Cerebellar cortex (tissue), 1 donor: Measurements from ENCODE around the gene ZFP92.

Experiments
- DNase-seq: peaks from one replicate; pipeline ENCODE4 v3.0.0-alpha.2; 2015; ENCODE audit warnings: low spot score

Gene ZFP92

DNA sequence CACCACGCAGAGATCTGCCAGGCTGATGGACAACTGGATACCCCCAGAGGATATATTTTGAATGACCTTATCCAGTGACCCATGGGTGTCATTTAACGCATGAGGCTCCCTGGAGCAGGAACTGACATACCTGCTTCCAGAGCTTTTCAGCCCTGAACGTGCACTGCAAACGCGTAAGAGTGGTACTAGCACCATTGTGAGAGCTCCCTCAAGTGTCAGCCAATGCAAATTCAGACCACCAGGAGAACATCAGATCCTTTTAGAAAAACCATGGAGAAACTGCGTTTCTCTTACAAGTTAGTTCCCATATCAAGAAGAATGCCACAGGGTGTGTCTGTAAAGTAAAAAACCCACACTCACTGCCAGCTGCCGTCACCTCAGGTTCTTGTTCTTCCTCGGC is 27.3 kb downstream of the ZFP92 start:
- DNase-seq = peak; percentile 43

DNA sequence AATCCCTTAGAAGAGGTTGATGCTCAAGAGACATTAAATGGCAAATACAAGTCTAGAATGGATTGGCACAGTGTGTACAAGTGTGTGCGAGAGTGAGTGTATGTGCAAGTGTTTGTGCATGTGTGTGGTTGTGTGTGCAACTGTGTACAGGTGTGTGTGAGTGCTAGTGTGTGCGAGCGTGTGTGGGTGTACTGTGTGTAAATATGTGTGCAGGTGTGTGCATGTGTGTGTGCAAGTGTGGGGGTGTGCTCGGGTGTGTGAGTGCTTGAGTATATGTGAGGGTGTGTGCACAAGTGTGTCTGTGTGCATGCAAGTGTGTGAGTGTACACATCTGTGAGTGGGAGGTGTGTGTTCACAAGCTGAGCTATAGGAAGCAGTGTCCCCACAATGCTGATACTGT is 28.7 kb downstream of the ZFP92 start:
- DNase-seq = no peak

DNA sequence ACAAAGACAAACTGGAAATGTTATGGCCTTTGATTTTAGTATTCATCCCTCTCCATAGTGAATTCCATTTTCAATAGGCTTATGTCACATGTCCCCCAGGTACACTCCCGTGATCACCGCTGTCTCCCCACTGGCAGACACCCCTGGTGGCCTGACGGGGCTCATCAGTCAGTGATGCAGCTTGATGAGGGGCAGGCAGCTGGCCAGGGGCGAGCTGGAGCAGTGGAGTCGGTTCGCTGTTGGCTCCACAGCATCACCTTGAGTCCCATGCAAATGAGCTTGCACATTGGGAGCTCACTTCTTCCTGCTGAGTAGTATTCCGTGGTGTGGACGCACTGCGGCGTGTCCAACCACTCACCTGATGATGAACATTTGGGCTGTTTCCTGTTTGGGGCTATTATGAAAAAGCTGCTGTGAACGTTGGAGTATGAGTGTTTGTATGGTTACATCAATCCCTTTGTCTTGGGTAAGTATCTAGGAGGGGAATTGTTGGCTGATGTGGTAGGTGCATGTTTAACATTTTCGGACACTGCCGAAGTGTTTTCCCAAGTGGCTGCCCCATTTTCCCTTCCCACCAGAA is 29.4 kb downstream of the ZFP92 start:
- no peak for DNase-seq

DNA sequence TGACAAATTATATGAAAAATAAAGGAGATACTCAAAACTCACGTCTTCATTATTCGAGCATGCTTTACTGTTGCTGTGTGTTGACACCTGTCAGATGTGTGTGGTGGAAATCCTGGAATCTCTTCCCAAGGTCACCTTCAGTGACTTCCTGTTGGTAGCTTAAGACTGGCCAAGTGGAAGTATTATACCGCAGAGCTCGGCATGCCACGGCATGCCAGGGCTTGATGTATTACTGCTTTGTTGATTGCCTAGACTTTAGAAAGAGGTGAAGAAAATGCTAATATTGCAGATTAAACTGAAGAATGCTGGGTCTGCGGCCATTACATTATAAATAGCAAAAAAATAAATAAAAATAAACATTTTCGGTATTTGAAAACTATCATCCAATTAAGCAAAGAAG is 30.0 kb downstream of the ZFP92 start:
- no peak for DNase-seq

DNA sequence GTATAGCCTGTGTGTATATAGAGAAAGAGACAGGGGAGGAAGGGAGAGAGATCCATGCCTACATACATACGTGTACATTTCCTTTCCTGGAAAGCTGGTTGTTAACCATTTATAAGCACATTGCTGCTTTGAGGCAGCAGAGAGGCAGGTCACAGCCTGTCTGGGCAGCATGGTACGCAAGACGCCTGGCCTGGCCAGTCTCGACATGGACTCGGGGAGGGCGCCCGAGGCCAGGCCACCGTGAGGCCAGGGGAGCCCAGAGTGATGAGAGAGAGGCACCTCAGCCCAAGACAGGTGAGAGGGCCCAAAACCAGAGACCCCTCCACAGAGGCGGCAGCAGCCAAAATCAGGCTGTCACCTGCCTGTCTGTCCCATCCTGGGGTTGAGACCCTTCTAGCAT is 30.7 kb downstream of the ZFP92 start:
- DNase-seq = no peak

DNA sequence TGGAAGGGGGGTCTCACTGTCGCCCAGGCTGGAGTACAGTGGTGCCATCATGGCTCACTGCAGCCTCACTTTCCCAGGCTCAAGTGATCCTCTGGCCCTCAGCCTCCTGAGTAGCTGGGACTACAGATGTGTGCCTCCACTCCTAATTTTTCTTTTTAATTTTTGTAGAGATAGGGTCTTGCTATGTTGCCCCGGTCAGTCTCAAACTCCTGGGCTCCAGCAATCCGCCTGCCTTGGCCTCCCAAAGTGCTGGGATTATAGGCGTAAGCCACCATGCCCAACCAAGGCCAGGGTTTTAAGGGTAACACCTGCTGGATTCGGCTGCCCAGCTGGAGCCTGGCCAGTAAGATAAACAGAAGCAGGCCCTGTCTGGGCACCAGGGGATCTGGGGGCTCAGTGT is 31.2 kb downstream of the ZFP92 start:
- no peak for DNase-seq

DNA sequence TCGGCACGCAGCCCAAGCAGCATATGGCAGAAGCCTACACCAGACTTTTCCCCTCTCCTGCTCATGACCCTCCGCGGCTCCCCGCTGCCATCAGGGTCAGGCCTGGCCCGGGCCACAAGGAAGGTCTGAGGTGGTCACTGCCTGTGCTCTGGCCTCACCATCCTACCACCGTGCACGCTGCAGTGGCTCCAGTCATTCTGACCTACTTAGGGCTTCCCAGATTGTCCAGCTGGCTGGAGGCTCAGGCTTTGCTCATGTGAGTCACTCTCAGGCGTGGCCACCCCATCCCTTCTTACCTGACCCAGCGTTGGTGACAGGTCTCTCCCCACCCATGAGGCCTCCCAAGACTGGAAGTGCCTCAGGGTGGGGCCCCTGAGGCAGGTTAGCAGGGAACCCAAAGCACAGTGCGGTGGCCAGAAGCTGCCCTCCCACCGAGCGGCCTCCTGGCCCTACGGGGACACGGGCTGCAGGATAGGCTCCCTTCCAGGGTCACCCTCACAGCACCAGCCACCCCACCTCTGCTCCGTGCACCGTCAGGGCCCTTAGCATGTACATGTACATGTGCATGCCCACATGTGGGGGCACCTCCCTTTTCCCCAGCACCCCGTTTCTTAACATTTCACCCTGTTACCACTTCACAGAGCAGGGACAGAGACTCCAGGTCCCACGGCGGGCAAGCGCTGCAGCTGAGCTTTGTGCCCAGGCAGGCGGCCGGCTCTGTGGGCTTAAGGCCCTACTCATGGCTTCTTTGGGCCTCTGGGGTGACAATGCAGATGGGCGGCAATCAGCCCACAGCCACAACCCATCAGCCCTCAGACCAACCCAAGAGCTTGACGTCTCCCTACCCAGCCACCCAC is 32.4 kb downstream of the ZFP92 start:
- peak; percentile 66 for DNase-seq

DNA sequence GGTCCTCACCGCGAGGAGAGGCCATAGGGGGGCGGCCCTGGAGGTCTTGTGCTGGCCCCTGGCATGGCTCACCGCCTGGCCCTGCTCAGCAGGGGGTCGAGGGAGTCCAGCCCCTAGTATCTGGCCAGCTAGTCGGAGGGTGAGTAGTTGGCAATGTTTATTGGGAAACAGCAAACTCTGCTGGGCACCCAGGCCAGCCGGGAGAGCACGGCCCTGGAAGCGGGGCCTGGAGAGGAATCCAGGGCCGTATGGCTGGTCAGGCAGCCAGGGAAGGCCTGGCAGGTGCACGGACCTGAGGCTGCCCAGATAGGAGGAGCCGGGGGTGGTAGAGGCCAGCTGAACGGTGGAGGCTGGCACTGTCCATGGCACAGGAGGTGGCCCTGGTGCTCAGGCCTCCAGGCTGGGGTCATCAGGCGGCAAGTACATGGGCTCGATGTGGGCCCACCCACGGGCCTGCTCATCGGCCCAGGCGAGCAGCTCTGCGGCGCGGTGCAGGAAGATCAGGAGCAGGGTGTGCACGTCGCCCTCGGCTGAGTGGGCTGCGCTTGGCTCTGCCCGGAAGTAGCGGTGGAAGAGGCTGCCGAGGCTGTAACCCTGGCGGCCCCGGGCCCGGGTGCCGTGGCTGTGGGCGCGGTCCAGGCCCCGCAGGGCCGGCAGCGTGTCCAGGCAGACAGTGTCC is 33.2 kb downstream of the ZFP92 start:
- DNase-seq = no peak

DNA sequence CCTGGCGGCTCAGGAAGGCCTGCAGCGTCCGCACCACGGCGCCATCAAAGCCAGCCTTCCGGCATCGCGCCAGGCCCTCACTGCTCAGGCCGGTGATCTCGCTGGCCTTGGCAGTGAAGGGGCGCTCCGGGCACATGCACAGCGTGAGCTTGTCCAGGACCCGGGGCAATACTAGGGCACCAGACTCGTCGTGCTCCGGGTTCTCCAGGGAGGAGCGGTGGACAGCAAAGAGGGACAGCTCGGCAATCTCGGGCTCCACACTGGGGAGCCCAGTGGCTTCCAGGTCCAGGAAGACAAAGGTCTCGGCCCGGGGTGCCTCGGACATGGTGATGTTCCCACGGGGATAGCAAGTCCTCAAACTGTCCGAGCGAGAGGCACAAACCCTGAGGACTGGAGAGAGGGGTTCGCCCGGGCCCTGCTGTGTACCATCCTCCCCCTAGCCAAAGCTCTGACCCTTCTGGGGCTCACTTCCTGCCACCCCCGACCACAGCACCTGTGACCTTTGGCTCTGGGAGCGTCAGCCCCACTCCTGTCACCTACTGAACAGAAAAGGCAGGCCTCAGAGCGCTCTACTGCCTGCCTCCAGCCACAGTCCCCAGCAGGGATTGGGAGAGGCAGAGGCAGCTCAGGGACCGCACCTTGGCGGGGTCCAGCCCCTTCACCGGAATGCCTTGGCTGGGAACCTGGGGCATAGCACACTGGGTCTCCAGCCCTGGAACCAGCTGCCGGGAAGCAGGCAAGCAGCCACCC is 34.0 kb downstream of the ZFP92 start:
- DNase-seq = no peak

DNA sequence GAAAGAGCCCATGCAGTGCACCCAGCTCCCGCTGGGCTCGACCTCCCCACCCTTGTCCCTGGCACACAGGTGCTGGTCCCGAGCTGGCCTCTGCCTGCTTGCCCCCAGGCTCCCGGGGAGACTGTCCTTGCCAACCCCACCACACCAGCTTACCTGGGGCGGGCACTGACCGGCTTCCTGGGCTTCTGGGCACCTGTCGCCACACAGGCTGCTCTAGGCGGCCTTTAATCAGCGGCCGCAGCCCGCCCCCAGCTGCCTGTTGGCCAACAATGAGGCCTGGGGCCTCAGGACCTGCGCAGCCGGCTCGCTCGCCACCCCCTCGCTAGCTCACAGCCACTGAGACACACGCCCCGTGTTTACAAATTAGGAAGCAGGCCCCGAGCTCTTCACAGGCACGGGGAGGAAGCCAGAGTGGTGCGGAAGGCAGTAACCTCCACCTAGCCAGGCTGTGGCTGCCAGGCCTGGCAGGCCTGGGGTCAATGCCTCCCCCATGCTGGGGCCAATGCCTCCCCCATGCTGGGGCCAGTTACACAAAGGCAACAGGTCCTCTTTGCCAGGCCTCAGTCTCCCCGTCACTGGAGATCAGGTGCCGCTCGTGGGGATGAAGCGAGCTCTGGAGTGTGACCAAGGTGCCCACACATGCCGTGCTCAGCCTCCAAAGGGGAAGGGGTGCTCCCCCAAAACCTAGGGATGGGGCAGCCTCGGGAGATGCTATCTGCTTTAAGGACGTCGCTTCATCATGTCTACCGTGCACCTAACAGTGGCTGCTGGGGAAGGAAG is 34.8 kb downstream of the ZFP92 start, which contains the start of gene TREX2:
TREX2 (minus strand) TSS at position 201 of the 780 bp plus-strand sequence. CDS start 626 bp downstream, outside the sequence.
- no peak for DNase-seq

DNA sequence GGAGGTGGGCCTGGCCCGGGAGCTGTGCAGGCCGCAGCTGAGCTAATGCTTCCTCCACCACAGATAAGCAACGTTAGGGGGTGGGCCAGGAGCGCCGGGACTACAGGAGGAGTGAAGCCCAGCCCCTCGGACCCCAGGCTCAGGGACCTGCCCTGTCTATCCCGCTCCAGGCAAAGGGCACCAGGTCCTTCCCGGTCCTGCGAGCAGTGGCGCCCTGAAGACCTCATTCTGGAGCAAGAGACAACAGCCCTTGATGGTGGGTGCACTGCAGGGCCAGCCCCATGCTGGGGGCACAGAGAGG is 35.3 kb downstream of the ZFP92 start:
- no peak for DNase-seq

DNA sequence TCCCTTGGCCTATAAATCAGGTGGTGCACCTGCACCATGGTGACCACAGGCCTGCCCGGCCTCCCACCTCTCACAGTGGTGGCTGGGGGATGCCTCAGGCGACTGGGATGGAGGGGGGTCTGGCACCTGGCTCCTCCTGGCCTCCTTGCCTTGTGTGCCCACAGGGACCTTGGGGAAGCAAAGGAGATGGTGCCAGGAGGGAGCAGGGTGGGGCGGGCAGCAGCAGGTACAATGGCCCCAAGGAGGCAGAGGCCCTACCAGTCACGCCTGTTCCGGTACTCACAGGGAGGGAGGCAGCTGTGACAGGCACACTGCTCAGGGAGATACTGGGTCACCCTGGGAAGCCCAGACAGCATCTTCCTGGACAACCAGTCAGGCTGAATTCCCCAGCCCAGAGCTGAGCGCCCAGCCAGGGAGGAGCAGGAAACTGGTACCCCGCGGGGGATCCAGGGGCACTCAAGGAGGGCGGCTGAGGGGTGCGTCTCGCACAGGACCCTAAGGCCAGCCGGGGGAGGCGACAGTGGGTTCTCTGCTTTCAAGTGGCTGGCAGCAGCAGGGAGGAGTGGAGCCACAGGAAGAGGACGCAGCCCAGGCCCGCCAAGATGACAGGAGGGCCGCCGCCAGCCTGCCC is 35.8 kb downstream of the ZFP92 start:
- DNase-seq = no peak

DNA sequence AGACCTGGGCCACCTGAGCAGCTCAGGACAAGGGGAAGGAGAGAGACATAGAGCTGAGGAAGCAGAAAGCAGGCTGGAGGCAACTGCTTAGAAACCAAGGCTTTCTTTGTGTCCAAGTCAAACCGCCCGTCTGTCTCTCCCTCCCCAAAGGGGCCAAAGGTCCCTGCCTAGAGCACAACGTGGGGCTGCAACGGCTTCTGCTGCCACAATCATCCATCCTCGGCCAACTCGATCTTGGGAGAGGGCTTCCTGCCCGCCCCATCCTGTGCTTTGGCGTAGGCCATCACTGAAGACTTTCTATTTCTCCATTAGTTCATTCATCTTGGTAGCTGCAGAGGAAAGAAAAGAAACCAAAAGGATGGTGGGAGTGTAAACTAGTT is 36.3 kb downstream of the ZFP92 start:
- no peak for DNase-seq

DNA sequence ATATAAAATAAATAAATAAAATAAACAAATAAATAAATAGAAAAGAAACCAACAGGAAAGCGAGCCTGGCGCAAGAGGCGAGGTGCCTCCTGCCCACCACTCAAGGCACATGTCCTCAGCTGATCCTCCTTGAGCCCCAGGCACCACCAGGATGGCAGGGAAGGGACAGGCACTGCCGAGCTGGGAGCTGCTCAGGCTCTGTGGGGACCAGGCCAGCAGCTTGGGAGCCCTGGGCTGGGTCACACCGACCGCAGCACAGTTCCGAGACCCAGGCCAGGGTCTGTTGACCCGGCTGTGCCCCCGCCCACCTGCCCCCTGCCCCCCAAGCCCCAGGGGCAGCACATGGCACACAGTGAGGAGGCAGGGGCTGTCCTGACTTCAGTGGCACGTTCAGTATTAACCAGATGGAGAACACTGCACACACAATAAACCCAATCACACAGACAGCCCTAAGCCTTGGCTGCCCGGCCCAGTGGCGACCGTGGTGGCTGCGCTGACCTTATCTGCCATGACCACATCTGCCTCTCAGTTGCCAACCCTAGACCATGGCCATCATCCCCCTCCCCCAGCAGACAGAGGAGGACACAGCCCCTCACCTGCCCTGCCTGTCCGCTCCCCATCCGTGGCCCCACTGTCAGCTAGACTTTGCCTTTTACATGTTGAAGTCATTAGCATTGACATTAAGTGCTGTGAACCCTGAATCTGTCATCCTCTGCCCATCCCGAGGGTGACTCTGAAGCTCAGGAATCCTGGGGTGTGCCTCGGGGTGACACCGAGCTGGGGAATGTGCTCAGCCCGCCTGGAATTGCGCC is 37.5 kb downstream of the ZFP92 start:
- DNase-seq = no peak

DNA sequence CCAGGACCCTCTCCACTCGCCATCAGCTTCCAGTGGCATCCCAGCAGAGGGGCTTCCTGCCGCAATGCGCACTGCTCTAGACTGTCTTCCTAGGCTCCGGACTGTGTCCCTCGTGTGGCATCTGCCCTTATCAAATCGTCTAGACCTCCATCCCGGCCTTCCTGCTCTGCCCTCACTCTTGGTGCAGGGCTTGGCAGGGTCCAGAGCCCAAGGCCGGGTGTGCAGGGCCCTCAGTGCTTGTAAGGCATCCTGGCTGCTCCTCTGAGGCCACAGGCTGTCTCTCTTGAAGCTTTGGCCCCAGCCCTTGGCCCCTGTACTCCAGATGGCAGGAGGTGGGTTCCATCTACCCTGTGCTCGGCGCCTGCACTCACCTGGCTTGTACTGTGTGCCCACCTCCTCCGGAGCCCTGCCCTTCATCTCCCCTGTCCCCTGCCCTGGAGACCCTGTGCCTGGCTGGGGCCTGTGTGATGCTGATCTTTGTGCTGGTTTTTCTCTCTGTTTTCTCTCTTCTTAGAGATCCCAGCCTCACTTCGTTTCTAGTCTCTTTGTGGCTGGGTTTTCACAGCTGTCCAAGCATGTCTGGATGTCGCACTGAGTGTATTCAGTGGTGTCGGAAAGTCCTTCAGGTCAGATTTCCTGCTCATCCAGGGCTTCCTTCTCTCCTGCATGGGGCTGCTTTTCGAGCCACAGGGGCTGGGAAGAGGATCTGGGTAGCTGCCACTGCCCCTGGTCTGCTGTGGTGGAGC is 38.3 kb downstream of the ZFP92 start:
- DNase-seq = no peak

DNA sequence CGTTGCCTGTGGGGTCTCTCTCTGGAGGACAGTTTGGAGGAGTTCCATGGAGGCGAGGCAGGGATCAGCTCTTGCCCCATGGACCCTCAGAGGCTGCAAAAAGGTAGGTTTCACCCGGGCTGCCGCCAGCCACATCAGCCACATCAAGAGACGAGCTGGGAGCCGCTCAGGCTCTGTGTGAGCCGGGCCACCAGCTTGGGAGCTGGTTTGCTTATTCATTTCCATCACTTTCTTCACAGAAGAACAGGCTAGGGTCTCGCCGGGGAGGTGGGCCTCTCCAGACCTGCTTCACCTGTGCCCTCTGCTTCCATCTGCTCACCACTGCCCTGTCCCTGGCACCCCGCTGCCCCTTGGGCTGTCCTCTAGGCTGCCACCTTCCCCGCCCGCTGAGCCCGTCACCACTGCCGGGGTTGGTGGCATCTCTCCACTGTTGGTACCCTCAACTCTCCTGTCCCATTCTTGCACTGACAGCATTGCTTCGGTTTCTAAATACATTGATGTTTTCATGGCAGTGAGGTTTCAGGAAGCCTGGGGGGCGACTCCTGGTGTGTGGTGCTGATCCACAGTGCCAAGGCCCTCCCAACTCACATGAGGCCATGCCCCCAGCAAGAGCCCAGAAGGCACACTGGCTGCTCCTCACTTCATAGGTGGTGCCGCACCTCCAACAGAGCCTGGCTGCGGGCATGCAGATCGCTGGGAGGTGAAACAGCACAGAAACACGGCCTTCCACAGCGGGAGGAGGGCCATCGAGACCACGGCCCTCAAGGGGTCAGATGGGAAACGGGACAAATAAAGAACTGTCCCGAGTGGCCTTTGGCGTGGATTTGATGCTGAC is 39.1 kb downstream of the ZFP92 start:
- no peak for DNase-seq

DNA sequence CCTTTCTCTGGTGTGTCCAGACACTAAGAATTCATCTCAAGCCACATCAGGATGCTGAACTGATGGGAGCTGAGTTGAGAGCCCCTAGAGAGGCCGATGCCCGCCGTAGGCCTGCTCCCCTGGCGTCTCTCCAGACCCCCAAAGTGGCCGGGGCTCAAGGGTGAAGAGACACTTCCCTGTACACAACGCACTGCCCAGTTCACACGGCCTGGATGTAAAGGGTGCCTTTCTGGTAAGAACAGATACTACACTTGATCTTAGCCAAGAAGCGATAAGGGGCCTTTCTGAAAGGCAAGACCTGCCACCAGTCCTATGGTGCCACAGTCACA is 39.6 kb downstream of the ZFP92 start:
- no peak for DNase-seq

DNA sequence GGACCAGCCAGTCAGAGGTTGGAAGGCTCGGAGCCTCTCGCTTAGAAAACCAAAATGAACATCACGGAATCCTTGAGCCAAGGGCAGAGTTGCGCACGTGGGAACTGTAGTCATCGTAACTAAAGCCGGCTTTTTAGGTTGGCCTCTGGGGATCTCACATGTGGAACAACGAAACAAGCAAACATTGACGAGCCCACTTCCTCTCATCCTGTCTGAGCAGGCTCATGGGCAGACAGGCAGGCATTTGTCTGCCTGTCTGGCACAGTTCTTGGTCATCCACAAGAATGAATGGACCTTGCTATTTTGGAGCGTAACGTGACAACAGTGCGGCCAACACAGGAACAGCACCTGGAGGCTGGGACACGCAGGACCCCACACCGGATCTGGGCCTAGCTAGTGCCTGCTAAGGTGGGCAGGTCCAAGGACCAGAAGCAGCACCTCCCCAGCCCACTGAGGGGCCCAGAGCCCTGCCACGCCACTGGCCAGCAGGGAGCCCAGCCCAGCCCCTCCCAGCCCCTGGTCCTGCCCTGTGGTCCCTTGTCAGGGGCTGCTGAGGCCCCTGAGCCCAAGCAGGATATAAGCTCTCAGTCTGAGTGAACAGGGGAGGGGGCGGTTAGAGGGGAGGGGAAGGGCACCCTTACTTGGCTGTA is 43.8 kb downstream of the ZFP92 start:
- DNase-seq = no peak
